ENCODE measurements around the gene BPIFB2.

The BPIFB2 gene

DNA sequence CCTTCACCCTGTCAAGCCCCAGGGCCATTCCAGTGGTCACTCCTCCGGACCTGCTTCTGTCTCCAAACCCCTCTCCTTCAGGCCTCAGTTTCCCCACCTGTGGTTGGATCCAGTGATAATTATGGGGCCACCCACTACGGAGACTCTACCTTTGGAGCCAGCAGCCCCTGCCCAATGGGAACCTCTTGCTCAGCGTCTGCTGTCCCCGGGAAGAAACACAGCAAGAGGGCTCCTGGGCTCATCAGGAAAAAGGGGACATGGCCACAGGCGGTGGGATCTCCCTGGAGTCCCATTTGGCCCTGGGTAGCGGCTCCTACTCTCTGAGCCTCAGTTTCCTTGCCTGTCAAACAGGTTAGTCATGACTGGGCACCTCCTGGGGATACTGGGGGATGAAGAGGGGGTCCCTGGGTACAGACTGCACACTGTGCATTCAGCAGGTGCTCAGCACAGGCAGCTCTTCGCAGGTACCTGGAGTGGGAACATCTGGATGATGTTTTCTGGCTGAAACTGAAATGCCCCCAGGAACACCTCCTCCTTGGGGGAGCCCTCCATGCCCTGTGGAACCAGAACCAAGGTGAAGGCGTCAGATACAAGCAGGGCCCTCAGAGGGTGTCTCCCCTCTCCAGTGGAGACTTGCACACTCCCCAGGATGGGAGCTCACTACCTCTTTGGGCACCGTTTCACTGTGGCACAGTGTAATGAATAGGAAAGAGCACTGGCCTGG is 22.7 kb upstream of the BPIFB2 start:
- no peak for DNase-seq (ENCODE audit: low read depth)

DNA sequence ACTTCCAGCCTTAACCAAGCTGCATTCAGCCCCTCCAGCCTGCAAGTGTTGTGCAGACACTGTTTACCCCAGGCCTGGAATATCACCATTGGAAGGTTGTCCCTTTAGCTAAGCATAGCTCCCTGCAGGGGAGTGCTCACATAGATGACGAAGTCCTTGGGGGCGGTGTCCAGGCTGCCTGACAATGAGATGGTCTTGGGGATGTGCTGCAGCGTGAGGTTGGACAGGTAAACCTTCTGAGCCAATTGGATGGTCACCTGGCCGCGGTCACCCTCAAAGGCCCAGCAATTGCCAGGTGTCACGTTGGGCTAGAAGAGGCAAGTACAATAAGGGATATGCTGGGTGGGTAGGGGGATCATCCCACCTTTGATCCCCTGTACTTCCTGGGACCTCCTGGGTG is 21.9 kb upstream of the BPIFB2 start:
- DNase-seq (ENCODE audit: low read depth), result no peak

DNA sequence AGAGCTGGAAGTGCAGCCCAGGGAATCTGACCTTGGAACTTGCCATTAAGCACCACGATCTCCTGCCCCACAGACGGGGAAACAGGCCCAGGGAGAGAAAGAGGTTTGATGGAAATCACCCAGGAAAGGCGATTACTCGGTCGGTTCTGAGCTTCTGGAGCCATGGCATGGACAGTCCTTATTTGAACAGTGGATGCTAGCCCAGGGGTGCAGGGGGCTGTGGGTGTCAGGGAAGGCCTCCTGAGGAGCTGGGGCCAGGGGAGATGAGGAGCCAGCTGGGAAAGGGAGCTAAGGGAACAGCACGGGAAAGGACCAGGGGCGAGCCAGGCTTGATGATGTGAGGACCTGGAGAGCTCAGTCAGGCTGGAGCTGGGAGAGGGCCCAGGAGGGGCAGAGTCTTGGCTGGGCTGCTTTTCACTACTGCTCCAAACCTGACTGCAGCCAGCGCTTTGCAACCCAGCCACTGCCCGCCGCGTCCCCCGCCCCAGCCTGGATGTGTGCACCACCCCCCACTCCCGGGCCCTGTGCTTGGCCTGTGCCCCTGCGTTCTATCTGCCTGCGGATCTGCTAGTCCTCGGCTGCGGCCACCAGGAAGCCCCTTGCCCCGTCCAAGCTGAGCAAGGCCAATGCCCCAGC is 21.1 kb upstream of the BPIFB2 start:
- DNase-seq (ENCODE audit: low read depth), result no peak

DNA sequence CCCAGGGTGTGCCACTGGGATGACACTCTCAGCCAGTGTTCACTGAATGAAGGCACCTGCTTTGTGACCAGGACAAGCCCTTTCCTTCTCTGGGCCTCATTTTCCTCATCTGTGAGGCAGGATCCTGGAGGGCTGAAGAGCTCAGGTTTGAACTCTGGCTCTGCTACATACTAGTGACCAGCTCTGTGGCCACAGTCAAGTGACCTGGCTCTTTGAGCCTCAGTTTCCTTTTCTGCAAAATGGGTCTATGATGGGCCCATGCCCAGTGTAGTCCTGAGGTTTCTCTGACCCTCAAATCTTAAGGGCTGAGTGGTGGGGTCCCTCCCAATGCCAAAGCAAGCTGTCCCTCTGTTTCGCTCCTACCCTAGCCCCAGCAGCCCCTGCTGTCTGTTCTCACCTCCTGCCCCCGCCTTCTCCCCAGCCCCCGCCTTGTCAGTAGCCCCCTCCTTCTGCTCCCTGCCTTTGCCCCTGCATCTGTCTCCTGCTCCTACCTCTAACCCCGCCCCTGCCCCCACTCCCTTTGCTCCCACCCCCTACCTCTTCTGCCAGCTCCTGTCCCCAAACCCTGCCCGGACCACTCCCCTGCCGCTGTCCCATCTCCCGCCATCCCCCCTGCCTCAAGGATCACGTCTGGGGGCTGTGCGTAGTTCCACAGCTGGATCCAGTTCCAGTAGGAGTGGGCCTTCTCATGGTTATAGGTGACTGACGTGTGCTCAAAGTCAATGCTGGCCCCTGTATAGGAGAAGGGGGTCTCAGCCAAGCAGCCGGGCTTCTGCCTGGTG is 20.3 kb upstream of the BPIFB2 start:
- DNase-seq (ENCODE audit: low read depth), result no peak

DNA sequence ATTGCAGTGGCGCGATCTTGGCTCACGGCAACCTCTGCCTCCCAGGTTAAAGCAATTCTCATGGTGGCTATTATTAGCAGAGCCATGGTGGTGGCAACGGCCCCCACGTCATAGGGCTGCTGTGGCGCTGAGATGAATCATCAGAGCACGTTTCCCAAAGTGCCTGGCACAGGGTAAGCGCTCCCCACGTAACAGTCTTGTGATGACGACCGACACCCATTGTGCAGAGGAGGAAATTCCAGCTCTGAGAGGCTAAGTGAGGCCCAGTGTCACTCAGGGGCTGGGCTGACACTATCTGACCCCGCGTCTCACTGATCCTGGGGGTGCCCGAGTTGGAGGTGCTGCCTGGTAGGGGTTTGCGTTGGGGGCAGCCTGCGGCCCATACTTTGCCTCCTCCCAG is 19.5 kb upstream of the BPIFB2 start:
- no peak for DNase-seq (ENCODE audit: low read depth)

DNA sequence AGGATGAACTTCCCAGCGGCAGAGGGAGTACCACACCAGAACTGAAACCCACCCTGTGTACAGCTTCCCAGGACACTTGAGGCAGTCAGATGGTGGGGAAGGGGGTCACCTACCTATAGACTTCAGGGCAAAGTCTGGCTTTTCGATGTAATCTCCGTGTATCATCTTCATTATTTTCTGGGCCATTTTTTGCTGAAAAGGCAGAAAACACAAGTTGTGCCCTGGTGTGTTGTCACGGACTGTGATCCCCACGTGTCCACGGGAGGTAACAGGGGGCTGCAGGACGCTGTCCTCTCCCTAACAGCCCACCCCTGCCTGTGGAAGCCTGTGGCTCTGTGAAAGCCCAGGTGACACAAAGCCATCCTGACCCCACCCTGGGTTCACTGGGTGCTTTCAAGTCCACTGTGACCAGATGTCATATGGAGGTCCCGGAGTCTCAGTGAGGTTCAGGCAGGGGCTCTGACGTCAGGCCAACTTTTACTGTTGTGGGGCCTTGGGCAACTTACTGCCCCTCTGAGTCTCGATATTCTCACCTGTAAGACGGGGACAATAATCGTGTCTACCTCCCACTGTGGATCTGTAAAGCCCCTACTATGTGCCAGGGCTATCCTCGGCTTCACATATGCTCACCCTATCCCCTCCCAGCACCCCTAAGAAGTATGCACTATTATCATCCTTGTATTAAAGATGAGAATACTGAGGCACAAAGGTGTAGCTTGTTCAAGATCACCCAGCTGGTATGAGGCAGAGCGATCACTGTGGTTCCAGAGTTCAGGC is 17.8 kb upstream of the BPIFB2 start:
- no peak for DNase-seq (ENCODE audit: low read depth)

DNA sequence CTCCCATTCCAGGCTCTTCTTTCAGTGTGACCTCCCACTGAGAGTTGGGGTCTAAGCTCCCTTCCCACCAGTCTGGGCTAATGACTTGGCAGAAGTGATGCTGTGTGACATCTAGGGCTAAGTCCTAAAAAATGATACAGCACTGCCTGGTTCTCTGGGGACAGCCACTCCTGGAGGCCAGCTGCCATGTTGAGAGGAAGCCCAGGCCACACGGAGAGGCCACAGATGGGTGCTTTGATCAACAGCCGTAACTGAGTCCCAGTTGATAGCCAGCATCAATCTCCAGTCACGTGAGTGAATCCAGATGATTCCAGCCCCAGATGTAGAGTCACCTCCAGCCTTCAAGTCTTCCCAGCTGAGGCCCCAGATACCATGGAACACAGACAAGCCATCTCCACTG is 17.1 kb upstream of the BPIFB2 start:
- DNase-seq (ENCODE audit: low read depth), result no peak

DNA sequence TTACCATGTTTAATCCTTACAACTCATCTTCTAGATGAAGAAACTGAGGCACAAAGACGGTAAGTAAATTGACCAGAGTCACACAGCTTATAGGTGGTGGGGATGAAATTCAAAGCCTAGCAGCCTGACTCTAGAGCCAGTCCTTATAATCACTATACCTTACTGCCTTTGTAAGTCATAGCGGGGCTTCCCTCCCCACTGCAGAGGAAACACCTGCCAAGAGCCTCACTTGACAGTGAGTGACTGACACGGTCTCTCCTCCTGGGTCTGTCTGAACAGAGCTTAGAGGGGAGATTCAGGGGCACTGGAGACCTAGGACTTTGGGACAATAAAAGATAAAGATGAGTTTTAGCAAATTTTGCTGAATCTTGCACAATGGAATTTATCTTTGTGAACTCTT is 16.1 kb upstream of the BPIFB2 start:
- DNase-seq (ENCODE audit: low read depth), result no peak

DNA sequence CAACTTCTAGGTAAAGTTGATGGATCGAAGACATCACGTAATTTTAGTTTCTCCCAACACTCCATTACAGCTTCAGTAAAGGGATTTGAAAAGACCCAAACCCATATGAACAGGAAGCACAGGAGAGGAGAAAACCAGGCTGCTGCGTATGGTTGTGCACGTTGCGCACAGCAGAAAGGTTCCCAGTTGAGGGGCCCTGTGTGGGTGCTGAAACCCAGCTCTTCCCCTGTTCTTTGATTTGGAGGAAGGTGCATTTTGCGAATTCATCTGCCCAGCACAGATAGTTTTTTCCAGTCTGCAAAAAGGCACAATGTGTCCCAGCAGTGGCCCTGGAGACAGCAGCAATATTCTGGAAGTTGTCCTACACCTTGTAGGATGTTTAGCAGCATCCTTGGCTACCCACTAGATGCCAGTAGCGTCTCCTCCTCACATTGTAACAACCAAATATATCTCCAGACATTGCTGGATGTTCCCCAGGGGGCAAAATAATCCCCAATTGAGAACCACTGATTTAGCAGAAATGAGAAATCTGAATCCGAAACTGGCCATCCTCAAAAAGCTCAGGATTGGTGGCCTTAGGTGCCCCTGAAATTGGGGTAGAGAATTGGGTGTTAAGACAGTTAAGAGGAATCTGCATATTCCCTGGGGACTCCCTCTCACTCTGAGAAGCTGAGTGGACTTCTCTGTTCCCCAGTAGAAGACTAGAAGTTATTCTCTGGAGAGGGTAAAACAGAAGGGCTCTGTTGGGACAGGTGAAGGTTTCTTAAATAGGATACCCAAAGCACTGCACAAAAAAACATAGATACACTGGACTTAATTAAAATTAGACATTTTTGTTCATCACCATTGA is 15.5 kb upstream of the BPIFB2 start:
- DNase-seq (ENCODE audit: low read depth), result no peak

DNA sequence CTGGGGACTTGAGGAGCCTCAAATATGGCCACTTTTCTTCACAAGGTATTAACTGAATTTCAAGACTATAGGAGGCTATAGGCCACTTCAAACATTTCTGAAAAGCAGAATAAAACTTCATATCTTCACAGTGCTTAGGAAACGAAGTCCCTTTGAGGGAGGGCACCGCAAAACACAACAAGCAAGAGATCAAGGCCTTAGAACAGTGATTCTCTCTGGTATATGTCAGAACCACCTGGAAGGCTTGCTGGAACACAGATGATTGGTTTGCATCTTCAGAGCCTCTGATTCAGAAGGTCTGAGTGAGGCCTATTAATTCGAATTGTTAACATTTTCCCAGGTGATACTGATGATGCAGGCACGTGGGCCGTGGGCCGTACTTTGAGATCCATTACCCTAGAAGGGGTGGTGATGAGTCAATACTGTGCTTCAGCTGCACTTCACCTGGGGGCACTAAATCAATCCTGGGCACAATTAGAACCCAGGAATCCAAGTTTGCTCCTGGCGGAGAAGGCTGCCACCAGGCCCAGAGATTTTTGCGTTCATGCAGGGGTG is 13.9 kb upstream of the BPIFB2 start:
- no peak for DNase-seq (ENCODE audit: low read depth)

DNA sequence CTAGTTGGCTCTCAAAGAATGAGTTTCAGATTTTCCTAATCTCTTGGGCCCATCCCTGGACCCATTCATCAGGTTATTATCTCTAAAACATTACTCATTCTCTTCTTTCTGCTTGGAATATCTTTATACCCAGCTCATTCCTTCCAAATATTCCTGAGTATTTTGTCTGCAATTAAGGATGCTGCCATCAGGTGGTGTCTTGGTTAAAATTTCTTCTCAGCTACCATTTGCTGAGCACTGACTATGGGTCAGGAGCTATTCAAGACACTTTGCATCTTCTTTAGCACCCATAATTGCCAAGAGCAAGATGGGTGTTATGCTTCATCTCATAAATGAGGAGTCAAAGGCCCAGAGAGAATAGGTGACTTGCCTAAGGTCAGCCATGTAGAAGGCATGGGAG is 11.7 kb upstream of the BPIFB2 start:
- no peak for DNase-seq (ENCODE audit: low read depth)

DNA sequence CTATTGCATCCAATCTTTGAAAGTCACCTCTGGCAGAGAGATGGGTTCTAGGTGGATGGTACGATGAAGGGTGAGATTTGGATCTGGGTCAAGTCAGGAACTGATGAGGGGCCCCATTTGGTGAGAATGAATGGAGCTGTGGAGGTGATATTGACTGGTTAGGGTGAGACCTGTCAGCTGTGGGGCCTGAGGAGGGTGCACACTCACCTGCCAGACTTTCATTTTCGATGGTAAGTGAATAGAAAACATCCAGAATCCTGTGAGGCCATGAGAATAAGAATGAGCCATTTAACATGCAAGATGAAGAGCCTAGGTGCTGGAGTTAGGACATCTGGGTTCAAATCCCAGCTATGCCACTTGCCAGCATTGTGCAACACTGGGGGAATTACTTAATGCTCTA is 10.1 kb upstream of the BPIFB2 start:
- no peak for DNase-seq (ENCODE audit: low read depth)

DNA sequence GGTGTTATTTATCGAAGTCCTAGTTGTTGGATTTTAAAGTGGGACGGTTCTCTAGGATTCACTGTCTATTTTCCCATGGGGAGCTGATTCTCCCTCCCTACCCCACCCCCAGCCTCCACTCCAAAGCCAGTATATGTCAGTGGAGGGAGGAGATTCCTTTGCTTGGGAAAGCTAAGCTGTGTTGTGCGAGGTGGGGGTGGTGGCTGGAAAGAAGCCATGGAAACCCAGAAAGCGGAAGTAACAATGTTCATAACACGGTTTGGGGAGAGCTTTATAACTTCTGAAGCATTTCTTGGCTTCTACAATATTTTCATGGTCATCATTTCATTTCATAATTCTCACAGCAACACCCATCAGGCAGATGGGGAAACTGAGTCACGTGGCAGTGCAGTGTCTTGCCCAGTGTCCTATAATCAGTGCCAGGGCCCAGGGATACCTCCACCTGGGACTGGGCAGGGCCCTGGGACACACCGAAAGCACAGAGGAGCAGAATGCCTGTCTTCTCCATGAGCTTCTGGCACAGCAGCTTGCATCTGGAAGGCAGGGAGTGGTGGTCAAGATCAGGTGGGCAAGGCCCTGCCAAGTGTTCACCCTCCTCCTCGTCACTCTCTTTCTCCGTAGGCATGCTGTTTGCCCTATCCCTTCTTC is 7.8 kb upstream of the BPIFB2 start:
- DNase-seq (ENCODE audit: low read depth), result no peak

DNA sequence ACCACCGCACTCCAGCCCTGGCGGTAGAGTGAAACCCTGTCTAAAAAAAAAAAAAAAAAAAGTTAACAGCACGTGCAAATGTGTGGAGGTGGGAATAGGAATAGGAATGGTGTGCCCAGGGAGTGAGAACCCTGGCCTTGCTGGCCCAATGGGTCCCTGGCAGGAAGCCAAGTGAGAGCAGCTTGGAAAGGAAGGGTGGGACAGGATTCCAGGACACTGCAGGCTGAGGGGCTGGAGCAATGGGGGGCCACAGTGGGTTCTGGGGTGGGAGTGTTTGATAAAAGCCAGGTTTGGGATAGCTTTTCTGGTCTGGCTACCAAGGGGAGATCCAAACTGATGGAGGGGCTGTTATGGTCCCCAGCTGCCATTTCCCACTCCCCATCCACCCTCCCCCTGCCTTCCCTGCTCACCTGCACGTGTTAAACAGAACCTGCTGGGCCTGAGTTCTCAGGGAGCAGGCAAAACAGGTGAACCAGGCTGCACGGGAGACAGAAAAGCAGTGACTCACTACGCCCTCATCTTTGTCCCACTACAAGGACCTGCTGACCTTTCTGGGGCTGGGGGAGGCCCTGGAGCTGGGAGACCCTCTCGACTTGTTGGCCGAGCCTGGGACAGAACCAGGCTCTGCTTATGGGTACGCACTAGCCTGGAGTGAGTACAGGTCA is 6.6 kb upstream of the BPIFB2 start:
- no peak for DNase-seq (ENCODE audit: low read depth)

DNA sequence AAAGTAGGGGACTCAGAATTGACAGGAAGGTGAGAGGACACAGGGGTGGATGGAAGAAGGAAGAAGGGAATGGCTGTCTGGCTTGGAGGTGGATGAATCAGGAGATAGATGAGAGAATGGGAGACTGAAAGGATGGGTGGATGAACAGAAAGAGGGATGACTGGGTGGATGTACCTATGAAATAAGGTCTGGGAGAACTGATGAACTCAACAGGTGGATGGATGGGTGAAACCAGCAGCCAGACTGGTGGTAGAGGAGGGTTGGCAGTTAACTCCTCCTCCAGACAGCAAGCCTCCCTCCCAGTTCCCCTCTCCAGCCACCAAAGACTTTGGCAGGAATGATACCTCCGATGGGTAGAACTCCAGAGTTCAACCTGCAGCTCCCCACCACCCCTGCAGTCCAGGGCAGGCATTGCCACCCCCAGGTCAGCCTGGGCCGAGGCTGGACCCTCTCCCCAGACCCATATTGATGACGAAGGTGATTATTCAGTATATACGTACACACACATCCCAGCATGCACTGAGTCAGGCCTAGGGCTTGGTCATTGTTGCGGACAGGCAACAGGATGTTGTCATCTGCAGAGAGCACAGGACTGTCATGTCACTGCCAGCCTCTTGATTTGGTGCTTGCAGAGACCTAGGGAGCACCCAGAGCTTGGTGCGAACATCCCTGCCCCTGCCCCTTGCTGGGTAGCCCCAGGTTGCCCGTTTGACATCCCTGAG is 5.3 kb upstream of the BPIFB2 start:
- no peak for DNase-seq (ENCODE audit: low read depth)

DNA sequence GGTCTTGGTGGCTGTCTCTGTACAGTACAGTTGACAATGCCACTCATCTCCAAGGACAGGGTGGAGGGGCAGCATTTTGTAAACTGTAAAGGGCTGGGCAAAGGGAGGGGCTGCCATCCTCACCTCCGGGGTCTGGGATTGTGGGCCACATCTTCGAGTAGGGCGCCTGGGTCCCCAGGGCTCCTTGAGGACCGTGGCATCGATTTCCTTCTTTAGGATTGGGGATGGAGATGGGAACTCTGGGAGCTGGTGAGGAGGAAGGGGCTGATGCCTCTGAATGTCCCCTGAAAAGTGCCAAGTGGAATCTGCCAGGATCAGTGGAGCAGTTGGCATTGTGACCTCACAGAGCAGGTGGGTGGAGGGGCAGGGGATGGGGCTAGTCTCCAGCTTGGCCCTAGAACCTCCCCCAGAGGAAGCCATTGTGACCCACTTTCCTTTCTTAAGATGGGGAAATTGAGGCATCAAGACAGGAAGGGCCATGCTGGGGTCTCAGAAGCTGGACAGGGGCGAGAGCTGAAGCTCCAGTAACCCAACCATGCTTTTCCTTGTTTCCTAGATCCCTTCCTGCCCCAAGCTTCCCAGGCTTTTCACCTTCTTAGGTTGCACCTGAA is 3.3 kb upstream of the BPIFB2 start, which contains the start of gene SUN5:
Gene SUN5 (minus strand): TSS at position 293 of the 611 bp plus-strand sequence. CDS start 93 bp downstream, at position 200.
- no peak for DNase-seq (ENCODE audit: low read depth)

DNA sequence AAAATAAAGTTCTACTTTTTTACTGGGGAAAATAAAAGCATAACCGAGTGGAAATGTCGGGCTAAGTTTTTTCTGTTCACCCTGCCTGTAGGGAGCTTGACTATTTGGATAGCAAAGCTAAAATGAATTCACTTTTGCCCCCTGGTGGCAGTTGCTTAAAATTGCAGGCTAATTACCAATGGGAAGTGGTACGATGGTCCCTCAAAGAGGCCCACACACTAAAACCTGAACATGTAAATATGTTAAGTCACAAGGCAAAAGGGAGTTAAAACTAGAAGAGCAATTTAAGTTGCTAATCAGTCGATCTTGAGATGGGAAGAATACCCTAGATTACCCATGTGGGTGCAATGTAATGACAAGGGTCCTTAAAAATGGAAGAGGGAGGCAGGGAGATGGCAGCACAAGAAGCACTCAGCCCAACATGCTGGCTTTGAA is 2.4 kb upstream of the BPIFB2 start:
- no peak for DNase-seq (ENCODE audit: low read depth)

DNA sequence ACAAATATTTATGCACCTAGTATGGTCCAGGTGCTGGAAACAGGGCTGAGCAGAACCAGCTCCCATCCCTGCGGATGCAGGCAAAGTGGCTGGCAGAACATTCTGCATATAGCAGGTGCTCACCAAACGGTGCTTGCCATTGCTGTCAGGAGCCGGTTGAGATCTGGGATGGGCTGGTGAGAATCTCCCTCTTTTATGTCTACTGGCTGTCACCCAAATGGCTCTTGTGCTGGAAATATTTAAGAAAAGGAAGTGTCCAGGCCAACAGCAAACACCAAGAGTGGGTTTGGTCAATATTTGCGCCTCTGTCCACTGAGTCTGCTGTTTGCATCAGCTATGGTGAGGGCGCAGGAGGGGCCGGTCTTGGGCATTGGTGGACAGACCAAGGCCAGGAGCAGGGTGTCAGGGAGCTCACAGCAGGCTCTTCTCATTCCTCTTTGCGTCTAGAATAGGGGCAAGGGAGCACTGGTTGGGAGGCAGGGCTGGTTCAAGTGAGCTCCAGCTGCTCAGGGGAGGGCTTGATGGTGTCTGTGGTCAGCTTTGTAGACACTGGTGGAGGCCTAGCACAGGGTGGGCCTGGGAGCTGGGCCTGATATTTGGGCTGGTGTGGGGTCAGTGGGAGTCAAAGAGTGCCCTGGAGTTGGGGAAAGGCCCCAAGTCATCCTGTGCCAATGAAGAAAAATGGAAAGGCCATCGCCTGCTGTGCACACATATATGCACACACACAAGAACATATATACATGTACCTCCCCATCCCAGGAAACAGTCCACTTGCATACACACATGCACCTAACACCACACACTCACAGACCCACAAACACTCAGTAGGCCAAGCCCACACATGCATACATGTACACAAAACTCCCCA is 1.4 kb upstream of the BPIFB2 start:
- no peak for DNase-seq (ENCODE audit: low read depth)

Measured in stimulated activated CD8-positive, alpha-beta memory T cell treated with anti-CD3 and anti-CD28 coated beads, Interleukin-15, amount 100 ng/mL, for 24 hours (primary cell).